ENCODE data around the gene MCM10.

Gene MCM10

GRCh38 chr10:13189961-13190360, 28.6 kb downstream of the MCM10 start:
- Histone ChIP-seq H3K27me3 (ENCODE audit: insufficient read depth, poor library complexity, severe bottlenecking) (no peaks in the 10 kb centered on the region), H3K4me3 (replicated peaks; ENCODE audit: insufficient read depth, low read length) (no peak overlapping the region)

GRCh38 chr10:13190816-13191215, 29.5 kb downstream of the MCM10 start:
- no peaks in the 10 kb centered on the region for H3K27me3 ChIP-seq (ENCODE audit: insufficient read depth, poor library complexity, severe bottlenecking)
- no peak overlapping the region for H3K4me3 ChIP-seq (replicated peaks; ENCODE audit: insufficient read depth, low read length)
- TF ChIP-seq, protein P1, sequence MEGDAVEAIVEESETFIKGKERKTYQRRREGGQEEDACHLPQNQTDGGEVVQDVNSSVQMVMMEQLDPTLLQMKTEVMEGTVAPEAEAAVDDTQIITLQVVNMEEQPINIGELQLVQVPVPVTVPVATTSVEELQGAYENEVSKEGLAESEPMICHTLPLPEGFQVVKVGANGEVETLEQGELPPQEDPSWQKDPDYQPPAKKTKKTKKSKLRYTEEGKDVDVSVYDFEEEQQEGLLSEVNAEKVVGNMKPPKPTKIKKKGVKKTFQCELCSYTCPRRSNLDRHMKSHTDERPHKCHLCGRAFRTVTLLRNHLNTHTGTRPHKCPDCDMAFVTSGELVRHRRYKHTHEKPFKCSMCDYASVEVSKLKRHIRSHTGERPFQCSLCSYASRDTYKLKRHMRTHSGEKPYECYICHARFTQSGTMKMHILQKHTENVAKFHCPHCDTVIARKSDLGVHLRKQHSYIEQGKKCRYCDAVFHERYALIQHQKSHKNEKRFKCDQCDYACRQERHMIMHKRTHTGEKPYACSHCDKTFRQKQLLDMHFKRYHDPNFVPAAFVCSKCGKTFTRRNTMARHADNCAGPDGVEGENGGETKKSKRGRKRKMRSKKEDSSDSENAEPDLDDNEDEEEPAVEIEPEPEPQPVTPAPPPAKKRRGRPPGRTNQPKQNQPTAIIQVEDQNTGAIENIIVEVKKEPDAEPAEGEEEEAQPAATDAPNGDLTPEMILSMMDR (IDR thresholded peaks at IDR 0.05; ENCODE audit: insufficient read depth, low read length) = no peak
- no peak for TF ChIP-seq POLR2AphosphoS5 (IDR thresholded peaks at IDR 0.05; ENCODE audit: low read depth)
- no peak for TF ChIP-seq SPI1 (IDR thresholded peaks at IDR 0.05; ENCODE audit: borderline replicate concordance, low read depth)
- TF ChIP-seq, protein P2, sequence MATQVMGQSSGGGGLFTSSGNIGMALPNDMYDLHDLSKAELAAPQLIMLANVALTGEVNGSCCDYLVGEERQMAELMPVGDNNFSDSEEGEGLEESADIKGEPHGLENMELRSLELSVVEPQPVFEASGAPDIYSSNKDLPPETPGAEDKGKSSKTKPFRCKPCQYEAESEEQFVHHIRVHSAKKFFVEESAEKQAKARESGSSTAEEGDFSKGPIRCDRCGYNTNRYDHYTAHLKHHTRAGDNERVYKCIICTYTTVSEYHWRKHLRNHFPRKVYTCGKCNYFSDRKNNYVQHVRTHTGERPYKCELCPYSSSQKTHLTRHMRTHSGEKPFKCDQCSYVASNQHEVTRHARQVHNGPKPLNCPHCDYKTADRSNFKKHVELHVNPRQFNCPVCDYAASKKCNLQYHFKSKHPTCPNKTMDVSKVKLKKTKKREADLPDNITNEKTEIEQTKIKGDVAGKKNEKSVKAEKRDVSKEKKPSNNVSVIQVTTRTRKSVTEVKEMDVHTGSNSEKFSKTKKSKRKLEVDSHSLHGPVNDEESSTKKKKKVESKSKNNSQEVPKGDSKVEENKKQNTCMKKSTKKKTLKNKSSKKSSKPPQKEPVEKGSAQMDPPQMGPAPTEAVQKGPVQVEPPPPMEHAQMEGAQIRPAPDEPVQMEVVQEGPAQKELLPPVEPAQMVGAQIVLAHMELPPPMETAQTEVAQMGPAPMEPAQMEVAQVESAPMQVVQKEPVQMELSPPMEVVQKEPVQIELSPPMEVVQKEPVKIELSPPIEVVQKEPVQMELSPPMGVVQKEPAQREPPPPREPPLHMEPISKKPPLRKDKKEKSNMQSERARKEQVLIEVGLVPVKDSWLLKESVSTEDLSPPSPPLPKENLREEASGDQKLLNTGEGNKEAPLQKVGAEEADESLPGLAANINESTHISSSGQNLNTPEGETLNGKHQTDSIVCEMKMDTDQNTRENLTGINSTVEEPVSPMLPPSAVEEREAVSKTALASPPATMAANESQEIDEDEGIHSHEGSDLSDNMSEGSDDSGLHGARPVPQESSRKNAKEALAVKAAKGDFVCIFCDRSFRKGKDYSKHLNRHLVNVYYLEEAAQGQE (IDR thresholded peaks at IDR 0.05; ENCODE audit: insufficient replicate concordance, low read depth) = no peak
- TF ChIP-seq GABPA (IDR thresholded peaks at IDR 0.05; ENCODE audit: low read depth) = no peak
- no peak for DNase-seq (ENCODE audit: low read depth in 1 of 2, low spot score in 1 of 2)
- no peak overlapping the region for H3K27ac ChIP-seq (replicated peaks)

More at GRCh38 chr10:13189961-13190360, 28.6 kb downstream of the MCM10 start:
- no peak for DNase-seq (ENCODE audit: low read depth in 1 of 2, low spot score in 1 of 2)
- H3K27ac ChIP-seq (replicated peaks) = no peak overlapping the region
- TF ChIP-seq, protein P1 (IDR thresholded peaks at IDR 0.05; ENCODE audit: insufficient read depth, low read length) = no peak
- TF ChIP-seq, protein P2 (IDR thresholded peaks at IDR 0.05; ENCODE audit: insufficient replicate concordance, low read depth) = no peak
- TF ChIP-seq SPI1 (IDR thresholded peaks at IDR 0.05; ENCODE audit: borderline replicate concordance, low read depth) (no peak), POLR2AphosphoS5 (IDR thresholded peaks at IDR 0.05; ENCODE audit: low read depth) (no peak), GABPA (IDR thresholded peaks at IDR 0.05; ENCODE audit: low read depth) (no peak)

GRCh38 chr10:13191362-13191761, 30.0 kb downstream of the MCM10 start:
- no peak overlapping the region for H3K27ac ChIP-seq (replicated peaks)
- H3K4me3 ChIP-seq (replicated peaks; ENCODE audit: insufficient read depth, low read length) = no peak overlapping the region
- DNase-seq (ENCODE audit: low read depth in 1 of 2, low spot score in 1 of 2) = no peak
- TF ChIP-seq SPI1 (IDR thresholded peaks at IDR 0.05; ENCODE audit: borderline replicate concordance, low read depth) (no peak), GABPA (IDR thresholded peaks at IDR 0.05; ENCODE audit: low read depth) (no peak), POLR2AphosphoS5 (IDR thresholded peaks at IDR 0.05; ENCODE audit: low read depth) (no peak)
- TF ChIP-seq, protein P1 (IDR thresholded peaks at IDR 0.05; ENCODE audit: insufficient read depth, low read length) = no peak
- TF ChIP-seq, protein P2 (IDR thresholded peaks at IDR 0.05; ENCODE audit: insufficient replicate concordance, low read depth) = no peak
- no peaks in the 10 kb centered on the region for H3K27me3 ChIP-seq (ENCODE audit: insufficient read depth, poor library complexity, severe bottlenecking)

Measured in HL-60 (cell line).